Measurements from ENCODE around the gene OR8G1. TPM values are rescaled to one million over a fixed set of nuclear protein-coding genes. Genes with fewer than 3 reads are reported as not detected.

Gene OR8G1
- total RNA-seq: not detected in 2 replicates
- long read RNA-seq: 0 reads

- Mint-ChIP-seq H3K27ac (no peak within 1 kb of the TSS), H3K9me3 (ENCODE audit: low read depth) (no peaks in the 10 kb centered on the region), H3K36me3 (ENCODE audit: insufficient read depth) (no peaks in the 10 kb centered on the region), H3K4me1 (ENCODE audit: low read depth) (no peaks in the 10 kb centered on the region), H3K4me3 (ENCODE audit: low read depth) (no peak within 1 kb of the TSS), H3K27me3 (no peaks in the 10 kb centered on the region)
- TF ChIP-seq CTCF (IDR thresholded peaks at IDR 0.05; ENCODE audit: unreplicated experiment): no peak
- DNase-seq (ENCODE audit: low spot score, unreplicated experiment): no peak
Observed at GRCh38 chr11:124240621-124241397, at the start of gene OR8G1. Gene OR8G1, plus strand, starts transcription at chr11:124241095. Its CDS starts 8,581 bp downstream, at chr11:124249676.

- TF ChIP-seq CTCF (IDR thresholded peaks at IDR 0.05; ENCODE audit: unreplicated experiment): no peak
- H3K27me3 Mint-ChIP-seq: no peaks in the 10 kb centered on the region
- no peaks in the 10 kb centered on the region for H3K36me3 Mint-ChIP-seq (ENCODE audit: insufficient read depth)
- H3K4me3 Mint-ChIP-seq (ENCODE audit: low read depth): no peak overlapping the region
- peaks cover 3% of the 10 kb centered on the region for H3K4me1 Mint-ChIP-seq (ENCODE audit: low read depth)
- DNase-seq (ENCODE audit: low spot score, unreplicated experiment): no peak
- H3K27ac Mint-ChIP-seq: no peak overlapping the region
- H3K9me3 Mint-ChIP-seq (ENCODE audit: low read depth): no peaks in the 10 kb centered on the region
Observed at GRCh38 chr11:124193221-124194010, 47.5 kb upstream of the OR8G1 start.

- DNase-seq (ENCODE audit: low spot score, unreplicated experiment): no peak
- H3K27me3 Mint-ChIP-seq: no peaks in the 10 kb centered on the region
Observed at GRCh38 chr11:124194293-124195188, 46.4 kb upstream of the OR8G1 start.

GRCh38 chr11:124195189-124195734, 45.6 kb upstream of the OR8G1 start:
- no peaks in the 10 kb centered on the region for H3K27me3 Mint-ChIP-seq
- no peak for DNase-seq (ENCODE audit: low spot score, unreplicated experiment)
- peaks cover 2% of the 10 kb centered on the region for H3K4me1 Mint-ChIP-seq (ENCODE audit: low read depth)
- H3K36me3 Mint-ChIP-seq (ENCODE audit: insufficient read depth): no peaks in the 10 kb centered on the region
- no peak overlapping the region for H3K27ac Mint-ChIP-seq
- H3K4me3 Mint-ChIP-seq (ENCODE audit: low read depth): no peak overlapping the region
- TF ChIP-seq CTCF (IDR thresholded peaks at IDR 0.05; ENCODE audit: unreplicated experiment): peak; percentile 67
- peaks cover 3% of the 10 kb centered on the region for H3K9me3 Mint-ChIP-seq (ENCODE audit: low read depth)

More at GRCh38 chr11:124194293-124195188, 46.4 kb upstream of the OR8G1 start:
- peaks cover 3% of the 10 kb centered on the region for H3K9me3 Mint-ChIP-seq (ENCODE audit: low read depth)
- H3K4me1 Mint-ChIP-seq (ENCODE audit: low read depth): peaks cover 3% of the 10 kb centered on the region
- H3K36me3 Mint-ChIP-seq (ENCODE audit: insufficient read depth): no peaks in the 10 kb centered on the region
- no peak overlapping the region for H3K27ac Mint-ChIP-seq
- TF ChIP-seq CTCF (IDR thresholded peaks at IDR 0.05; ENCODE audit: unreplicated experiment): no peak
- H3K4me3 Mint-ChIP-seq (ENCODE audit: low read depth): no peak overlapping the region

All from progenitor cell of endocrine pancreas (in vitro differentiated cells).